LNCaP clone FGC (cell line): ENCODE measurements around the gene CD4.
A peak's percentile ranks its signal among the peaks of the same experiment; 100 is the strongest.

Source experiments
- DNase-seq: peaks from one replicate; pipeline ENCODE4 v3.0.0-alpha.2; 2011; ENCODE audit warnings: low read depth
- H3K4me3 ChIP-seq: 2 replicates; pipeline ENCODE4 v1.5.1; 2011; ENCODE audit warnings: mild to moderate bottlenecking, low read depth, low read length, control low read depth
- CTCF ChIP-seq: IDR thresholded peaks from 2 replicates; pipeline ENCODE4 v1.5.1; 2012; ENCODE audit warnings: mild to moderate bottlenecking; ENCODE audit not compliant: control insufficient read depth, insufficient read depth; ENCODE audit errors: extremely low read depth

CD4 gene

DNA sequence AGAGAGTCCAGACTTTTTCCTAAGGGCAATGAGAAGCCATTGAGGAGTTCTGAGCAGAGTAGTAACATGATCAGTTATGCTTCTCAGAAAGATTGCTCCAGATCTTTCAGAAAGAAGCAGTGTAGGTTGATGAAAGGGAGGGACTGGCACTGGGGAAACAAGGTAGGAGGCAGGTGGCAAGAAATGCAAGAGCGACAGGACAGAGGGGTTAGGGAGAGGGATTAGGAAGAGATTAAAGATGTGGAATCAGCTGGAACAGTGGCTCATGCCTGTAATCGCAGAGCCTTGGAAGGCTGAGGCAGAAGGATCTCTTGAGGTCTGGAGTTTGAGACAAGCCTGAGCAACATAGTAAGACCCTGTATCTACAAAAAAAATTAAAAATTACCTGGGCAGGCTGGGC lies 58.3 kb downstream of the CD4 start:
- DNase-seq = no peak
- no peak for TF ChIP-seq CTCF
- H3K4me3 ChIP-seq = no peak overlapping the region

DNA sequence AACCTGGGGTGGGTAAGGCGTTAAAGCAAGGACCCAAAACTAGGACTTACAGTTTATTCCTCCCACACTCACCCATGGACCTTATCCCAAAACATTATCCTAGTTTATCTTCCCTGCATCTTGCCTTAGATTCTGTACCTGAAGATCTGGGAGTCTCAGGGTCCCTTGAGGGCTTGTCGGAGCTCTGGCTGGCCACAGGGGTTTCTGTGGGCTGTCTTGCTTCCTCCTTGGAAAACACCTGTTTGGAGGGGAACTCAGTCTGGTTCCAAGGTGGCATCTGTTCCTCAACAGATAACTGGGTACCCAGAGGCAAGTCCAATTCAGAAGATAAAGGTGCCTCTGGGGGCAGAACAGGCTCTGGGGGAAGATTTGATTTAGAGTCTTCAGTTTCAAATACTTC lies 60.1 kb downstream of the CD4 start:
- no peak for TF ChIP-seq CTCF
- H3K4me3 ChIP-seq = no peak overlapping the region; the same call in 1 of the 2 replicates
- no peak for DNase-seq

DNA sequence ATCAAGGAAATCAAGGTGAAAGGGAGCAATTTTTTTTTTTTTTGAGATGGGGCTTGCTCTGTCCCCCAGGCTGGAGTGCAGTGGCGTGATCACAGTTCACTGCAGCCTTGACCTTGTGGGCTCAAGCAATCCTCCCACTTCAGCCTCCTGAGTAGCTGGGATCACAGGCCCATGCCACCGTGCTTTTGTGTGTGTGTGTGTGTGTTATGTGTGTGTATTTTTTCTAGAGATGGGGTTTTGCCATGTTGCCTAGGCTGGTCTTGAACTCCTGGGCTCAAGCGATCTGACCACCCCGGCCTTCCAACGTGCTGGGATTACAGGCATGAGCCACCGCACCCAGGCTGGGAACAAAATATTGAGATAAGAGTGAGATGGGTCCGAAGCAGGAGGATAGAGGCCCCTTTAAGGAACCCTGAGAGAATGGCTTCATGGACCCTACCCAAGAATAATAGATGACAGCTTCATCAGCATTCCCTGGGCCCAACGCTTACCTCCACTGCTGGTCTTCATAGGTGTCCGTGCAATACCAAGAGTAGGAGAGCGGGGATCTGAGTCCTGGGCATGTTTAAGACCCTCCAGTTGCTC lies 60.7 kb downstream of the CD4 start:
- H3K4me3 ChIP-seq = peak overlapping the region; percentile 88
- DNase-seq = no peak
- TF ChIP-seq CTCF = no peak

DNA sequence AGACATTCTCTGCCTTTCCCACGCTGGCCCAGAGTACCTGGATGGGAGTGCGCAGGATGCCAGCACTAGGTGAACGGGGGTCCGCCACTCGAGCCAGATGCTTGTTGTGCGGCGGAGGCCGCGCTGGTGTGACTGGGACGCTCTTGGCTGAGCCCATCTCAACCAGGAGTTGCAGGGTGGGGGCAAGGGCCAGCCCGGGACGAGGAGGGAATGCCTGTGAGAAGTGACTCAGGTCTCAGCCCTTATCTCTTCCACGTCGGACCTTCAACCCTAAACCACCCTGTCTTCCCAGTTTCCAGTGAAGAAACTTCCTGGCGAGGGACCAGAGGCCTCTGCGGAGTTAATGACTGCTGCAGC lies 61.4 kb downstream of the CD4 start:
- H3K4me3 ChIP-seq = peak overlapping the region; percentile 88
- TF ChIP-seq CTCF = no peak
- no peak for DNase-seq

DNA sequence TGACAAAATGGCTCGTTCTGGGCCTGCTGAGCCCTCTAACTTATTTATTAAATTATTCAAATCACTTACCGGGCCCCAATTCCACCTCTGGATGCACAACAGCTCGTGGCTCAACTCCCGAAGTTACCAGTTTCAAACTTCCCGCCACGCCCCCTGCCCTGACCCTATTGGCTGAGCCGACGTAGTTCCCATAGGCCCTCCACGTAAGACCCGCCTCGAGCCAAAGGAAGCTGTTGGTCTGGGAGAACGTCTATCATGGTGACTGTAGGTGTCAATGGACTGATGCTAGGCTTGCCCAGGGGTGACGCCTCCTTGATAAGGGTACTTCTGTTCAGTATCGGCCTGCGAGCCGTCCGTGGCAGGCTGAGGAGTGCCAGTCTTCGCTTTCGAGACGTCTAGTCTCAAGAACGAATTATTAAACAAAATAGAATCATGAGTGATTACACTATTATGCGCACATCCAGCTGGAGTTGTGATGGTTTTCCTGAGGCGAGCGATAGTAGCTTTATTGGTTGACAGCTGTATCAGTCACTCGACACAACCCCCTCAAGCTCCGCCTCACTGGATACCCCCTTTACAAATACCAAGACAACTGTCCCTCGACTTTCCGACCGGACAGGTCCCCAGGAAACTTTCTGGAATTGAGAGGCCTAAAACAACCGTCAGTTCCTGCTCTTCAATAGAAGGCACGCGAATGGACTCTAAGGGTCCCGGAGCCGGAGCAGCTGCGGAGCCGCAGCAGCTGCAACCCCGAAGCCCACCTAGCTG lies 62.0 kb downstream of the CD4 start, which contains the start of gene CDCA3:
Gene CDCA3 (minus strand): TSS at position 134 of the 768 bp plus-strand sequence. CDS start 334 bp downstream, outside the sequence.
- peak; percentile 98 for DNase-seq
- no peak for TF ChIP-seq CTCF
- H3K4me3 ChIP-seq = peak within 1 kb of the TSS; percentile 88

DNA sequence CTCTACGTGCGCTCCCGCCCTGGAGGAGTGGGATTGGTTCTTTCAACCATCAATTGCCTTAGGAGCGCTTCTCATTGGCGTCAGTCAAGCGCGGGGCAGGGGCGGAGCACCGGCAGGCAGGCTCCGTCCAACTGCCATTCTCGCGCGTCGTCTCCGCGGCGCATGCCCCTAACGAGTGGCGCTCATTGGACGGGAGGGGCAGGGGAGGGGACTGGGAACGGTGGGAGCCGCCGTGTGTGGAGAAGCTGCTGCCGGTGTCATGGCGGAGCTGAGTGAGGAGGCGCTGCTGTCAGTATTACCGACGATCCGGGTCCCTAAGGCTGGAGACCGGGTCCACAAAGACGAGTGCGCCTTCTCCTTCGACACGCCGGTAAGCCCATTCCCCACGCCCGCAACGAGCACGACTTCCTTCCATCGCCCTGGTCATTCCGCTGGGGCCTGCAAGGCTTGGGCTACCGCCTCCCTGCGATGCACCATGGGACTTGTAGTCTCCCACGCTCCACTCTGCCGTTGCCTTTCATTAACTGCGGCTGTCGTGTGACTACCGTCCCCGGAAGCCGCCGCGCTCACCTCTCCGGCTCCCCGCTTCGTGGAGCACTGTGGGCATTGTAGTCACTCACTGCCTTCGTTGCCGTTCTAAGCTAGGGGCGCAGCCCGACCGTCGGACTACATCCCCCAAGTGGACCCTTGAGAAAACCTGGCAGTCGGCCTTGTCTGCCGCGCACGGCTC lies 62.8 kb downstream of the CD4 start, which contains the start of gene USP5:
Gene USP5 (plus strand): TSS at position 230 of the 730 bp plus-strand sequence. CDS start 30 bp downstream, at position 260.
- DNase-seq = peak; percentile 100
- peak within 1 kb of the TSS; percentile 88 for H3K4me3 ChIP-seq
- no peak for TF ChIP-seq CTCF
